H1 (cell line): ENCODE data around the gene PAX3. TPM values are rescaled to one million over a fixed set of nuclear protein-coding genes. Genes with fewer than 3 reads are reported as not detected.

ENCODE experiments used
- CTCF ChIA-PET: fragments of 300-600 bp; sonication (Branson Sonifier 250); formaldehyde crosslinking; loops from one replicate; lab custom pipeline; 2021; ENCODE audit not compliant: partially characterized antibody; lab: Charles Lee
- POLR2A ChIA-PET: fragments of 300-600 bp; sonication (Branson Sonifier 250); formaldehyde crosslinking; loops from one replicate; lab custom pipeline; 2021; ENCODE audit warnings: inconsistent platforms; ENCODE audit not compliant: partially characterized antibody; lab: Charles Lee
- DNase-seq, 2 experiments: peaks; one replicate each; pipeline versions ENCODE4 v3.0.0 to v3.0.0-alpha.2; 2010 to 2022; ENCODE audit warnings: low spot score in 2 of 2, low read depth in 1 of 2, mixed read lengths in 1 of 2
- FAIRE-seq: peaks from 2 replicates; lab custom pipeline; 2011; peaks lifted over from hg19 to GRCh38; lab: Jason Lieb, UNC
- H2AFZ ChIP-seq: 2 replicates; pipeline ENCODE4 v1.8.1; 2012; ENCODE audit warnings: low read length, inconsistent platforms
- H2AK5ac ChIP-seq: 2 replicates; pipeline ENCODE4 v1.6.1; 2013; ENCODE audit warnings: low read depth, low read length
- H2BK120ac ChIP-seq: replicated peaks from 2 replicates; pipeline ENCODE3; 2013; ENCODE audit warnings: low read depth, low read length, inconsistent platforms
- H2BK12ac ChIP-seq: 2 replicates; pipeline ENCODE4 v1.6.1; 2013; ENCODE audit warnings: low read depth, low read length
- H2BK15ac ChIP-seq: 2 replicates; pipeline ENCODE4 v1.6.1; 2013; ENCODE audit warnings: low read length
- H2BK20ac ChIP-seq: 2 replicates; pipeline ENCODE4 v1.6.1; 2013; ENCODE audit warnings: low read length
- H2BK5ac ChIP-seq: 2 replicates; pipeline ENCODE4 v1.6.1; 2013; ENCODE audit warnings: low read depth, low read length
- H3K14ac ChIP-seq: 2 replicates; pipeline ENCODE4 v1.6.1; 2013; ENCODE audit warnings: inconsistent platforms; ENCODE audit not compliant: insufficient read length
- H3K18ac ChIP-seq: 2 replicates; pipeline ENCODE4 v1.6.1; 2013; ENCODE audit warnings: low read length; ENCODE audit errors: extremely low read depth
- H3K23ac ChIP-seq: 2 replicates; pipeline ENCODE4 v1.6.1; 2013; ENCODE audit warnings: inconsistent platforms; ENCODE audit not compliant: insufficient read length
- H3K23me2 ChIP-seq: 2 replicates; pipeline ENCODE4 v1.6.1; 2013; ENCODE audit warnings: low read depth, low read length
- H3K27ac ChIP-seq: 2 replicates; pipeline ENCODE4 v1.6.1; 2011; ENCODE audit warnings: low read depth, low read length, inconsistent platforms
- H3K27me3 ChIP-seq, 4 experiments: replicated peaks in 1 of 4; 1 replicate in 1 of 4; 2 replicates in 3 of 4; pipeline versions ENCODE4 v1.6.1 to v1.8.1; 2011 to 2013; ENCODE audit warnings: low read length in 3 of 4, mild to moderate bottlenecking in 3 of 4, inconsistent platforms in 2 of 4, mixed read lengths in 2 of 4, moderate library complexity in 1 of 4; ENCODE audit not compliant: control insufficient read depth in 3 of 4, insufficient read depth in 3 of 4; ENCODE audit errors: extremely low read depth in 1 of 4
- H3K36me3 ChIP-seq, 4 experiments: 2 replicates each; pipeline versions ENCODE4 v1.6.1 to v1.8.1; 2011 to 2013; ENCODE audit warnings: mild to moderate bottlenecking in 4 of 4, low read length in 3 of 4, moderate library complexity in 2 of 4, control low read depth in 1 of 4, inconsistent platforms in 1 of 4; ENCODE audit not compliant: insufficient read depth in 4 of 4, control insufficient read depth in 2 of 4
- H3K4ac ChIP-seq: replicated peaks from 2 replicates; pipeline ENCODE3; 2013; ENCODE audit warnings: low read length, low read depth, mixed read lengths, inconsistent platforms; ENCODE audit not compliant: insufficient read length
- H3K4me1 ChIP-seq, 4 experiments: replicated peaks in 1 of 4; 1 replicate in 1 of 4; 2 replicates in 3 of 4; pipeline versions ENCODE4 v1.6.1 to v1.8.1; 2011 to 2013; ENCODE audit warnings: low read length in 3 of 4, inconsistent platforms in 2 of 4, mixed read lengths in 1 of 4; ENCODE audit not compliant: insufficient read depth in 4 of 4, control insufficient read depth in 3 of 4
- H3K4me2 ChIP-seq, 2 experiments: 2 replicates each; pipeline versions ENCODE4 v1.6.1 to v1.8.1; 2011 to 2013; ENCODE audit warnings: low read depth in 2 of 2, low read length in 2 of 2, control low read depth in 1 of 2, inconsistent platforms in 1 of 2, mild to moderate bottlenecking in 1 of 2; ENCODE audit not compliant: insufficient read depth in 1 of 2
- H3K4me3 ChIP-seq, 4 experiments: fragments of 200-600, 300-600 bp in 1 of 4; sonication (generic), shearing (Covaris generic), sonication (Bioruptor Twin) in 1 of 4; 2 replicates each; pipeline versions ENCODE4 v1.5.1 to v1.8.1; 2011 to 2016; ENCODE audit warnings: low read length in 4 of 4, low read depth in 3 of 4, control low read depth in 2 of 4, inconsistent platforms in 2 of 4, mild to moderate bottlenecking in 2 of 4, mixed read lengths in 1 of 4, moderate library complexity in 1 of 4; ENCODE audit not compliant: insufficient read depth in 2 of 4; ENCODE audit errors: extremely low read depth in 1 of 4
- H3K56ac ChIP-seq: replicated peaks from 2 replicates; pipeline ENCODE3; 2013; ENCODE audit warnings: low read depth, mild to moderate bottlenecking, mixed read lengths, low read length, inconsistent platforms; ENCODE audit not compliant: insufficient read length
- H3K79me1 ChIP-seq: 2 replicates; pipeline ENCODE4 v1.6.1; 2013; ENCODE audit warnings: low read depth, low read length, control low read depth
- H3K79me2 ChIP-seq, 2 experiments: 2 replicates each; pipeline versions ENCODE4 v1.6.1 to v1.8.1; 2012 to 2013; ENCODE audit warnings: low read length in 2 of 2, mild to moderate bottlenecking in 2 of 2, inconsistent platforms in 1 of 2; ENCODE audit not compliant: insufficient read depth in 2 of 2, control insufficient read depth in 1 of 2
- H3K9ac ChIP-seq, 4 experiments: replicated peaks in 1 of 4; 1 replicate in 1 of 4; 2 replicates in 3 of 4; pipeline versions ENCODE4 v1.6.1 to v1.8.1; 2011 to 2013; ENCODE audit warnings: low read depth in 3 of 4, low read length in 3 of 4, control low read depth in 2 of 4, mild to moderate bottlenecking in 2 of 4, moderate library complexity in 2 of 4, inconsistent platforms in 1 of 4; ENCODE audit errors: extremely low read depth in 1 of 4
- H3K9me3 ChIP-seq, 2 experiments: 2 replicates each; pipeline versions ENCODE4 v1.6.1 to v1.8.1; 2012 to 2013; ENCODE audit warnings: mild to moderate bottlenecking in 2 of 2, moderate library complexity in 2 of 2, control low read depth in 1 of 2, inconsistent platforms in 1 of 2, low read depth in 1 of 2, low read length in 1 of 2, mixed read lengths in 1 of 2; ENCODE audit not compliant: insufficient read depth in 2 of 2
- H4K20me1 ChIP-seq, 2 experiments: replicated peaks in 1 of 2; 2 replicates each; pipeline versions ENCODE3 to v1.8.1; 2011 to 2013; ENCODE audit warnings: inconsistent platforms in 2 of 2, low read length in 2 of 2, mild to moderate bottlenecking in 1 of 2; ENCODE audit not compliant: insufficient read depth in 2 of 2, control insufficient read depth in 1 of 2
- H4K5ac ChIP-seq: 2 replicates; pipeline ENCODE4 v1.6.1; 2013; ENCODE audit warnings: low read length, low read depth, mixed read lengths, inconsistent platforms; ENCODE audit not compliant: insufficient read length
- H4K8ac ChIP-seq: 2 replicates; pipeline ENCODE4 v1.8.0; 2013; ENCODE audit warnings: mild to moderate bottlenecking, moderate library complexity, low read length, inconsistent platforms; ENCODE audit not compliant: insufficient read depth; ENCODE audit errors: extremely low read depth
- H4K91ac ChIP-seq: replicated peaks from 2 replicates; pipeline ENCODE3; 2013; ENCODE audit warnings: low read length, mixed read lengths, inconsistent platforms; ENCODE audit not compliant: insufficient read length
- BCL11A ChIP-seq, 2 experiments: IDR thresholded peaks; one replicate each; pipeline ENCODE4 v1.6.1; 2011; ENCODE audit warnings: low read depth in 2 of 2, low read length in 2 of 2, mild to moderate bottlenecking in 2 of 2
- BRCA1 ChIP-seq: IDR thresholded peaks from 2 replicates; pipeline ENCODE4 v1.6.1; 2012; ENCODE audit warnings: low read depth, low read length, improper control_type of control experiment
- JUND ChIP-seq: IDR thresholded peaks from 2 replicates; pipeline ENCODE4 v1.6.1; 2011; ENCODE audit warnings: mild to moderate bottlenecking, improper control_type of control experiment, low read length
- KDM5A ChIP-seq: fragments of 200-600 bp; IDR thresholded peaks from 2 replicates; pipeline ENCODE4 v1.7.1; 2012; ENCODE audit warnings: mild to moderate bottlenecking, low read length, inconsistent platforms, mixed read lengths
- PHF8 ChIP-seq: fragments of 200-600 bp; sonication (generic); conservative IDR thresholded peaks from 2 replicates; pipeline ENCODE4 v1.7.1; 2012; ENCODE audit warnings: low read depth, mild to moderate bottlenecking, inconsistent platforms, low read length, moderate library complexity
- POLR2AphosphoS5 ChIP-seq: IDR thresholded peaks from 2 replicates; pipeline ENCODE4 v1.6.1; 2011; ENCODE audit warnings: low read depth, low read length
- RAD21 ChIP-seq, 2 experiments: IDR thresholded peaks in 1 of 2; conservative IDR thresholded peaks in 1 of 2; 2 replicates each; pipeline ENCODE4 v1.6.1; 2011; ENCODE audit warnings: low read depth in 2 of 2, low read length in 2 of 2, improper control_type of control experiment in 1 of 2, inconsistent platforms in 1 of 2, mild to moderate bottlenecking in 1 of 2, moderate library complexity in 1 of 2
- RFX5 ChIP-seq: IDR thresholded peaks from 2 replicates; pipeline ENCODE4 v1.6.1; 2011; ENCODE audit warnings: low read depth, low read length, improper control_type of control experiment, borderline replicate concordance
- SIN3A ChIP-seq, 2 experiments: IDR thresholded peaks in 1 of 2; conservative IDR thresholded peaks in 1 of 2; 2 replicates each; pipeline ENCODE4 v1.6.1; 2011 to 2012; ENCODE audit warnings: low read length in 2 of 2, improper control_type of control experiment in 1 of 2, low read depth in 1 of 2, mild to moderate bottlenecking in 1 of 2
- SP1 ChIP-seq: IDR thresholded peaks from 2 replicates; pipeline ENCODE4 v1.6.1; 2011; ENCODE audit warnings: low read depth, low read length
- SUZ12 ChIP-seq: fragments of 200-600 bp; sonication (generic); IDR thresholded peaks from 2 replicates; pipeline ENCODE4 v1.6.1; 2012; ENCODE audit warnings: mild to moderate bottlenecking, inconsistent platforms, low read length, moderate library complexity, mixed read lengths
- TAF7 ChIP-seq: optimal IDR thresholded peaks from 2 replicates; pipeline ENCODE3; 2011; ENCODE audit warnings: low read depth, mild to moderate bottlenecking, inconsistent platforms, low read length, moderate library complexity, borderline replicate concordance
- ZNF274 ChIP-seq: IDR thresholded peaks from 2 replicates; pipeline ENCODE4 v1.7.0; 2012; ENCODE audit warnings: low read length, borderline replicate concordance; ENCODE audit errors: extremely low read depth
- WGBS, 2 experiments: shearing (Covaris generic) in 1 of 2; methylation state at CpG; one replicate each; pipeline versions ENCODE4 v1.1.6 to v1.1.7; 2013 to 2015; ENCODE audit warnings: low lambda C conversion rate in 2 of 2, mixed read lengths in 2 of 2, inconsistent platforms in 1 of 2, low coverage in 1 of 2, missing lambda C conversion rate in 1 of 2; ENCODE audit not compliant: insufficient replicate concordance in 2 of 2, insufficient coverage in 1 of 2, insufficient read length in 1 of 2; ENCODE audit errors: extremely low coverage in 1 of 2, missing lambda C conversion rate in 1 of 2; 5-methylcytosine and 5-hydroxymethylcytosine counted together
- polyA plus RNA-seq, 7 experiments: library from polyadenylated mRNA; depleted of rRNA in 3 of 7; stranded (reverse) in 5 of 7; unstranded in 2 of 7; fragments of >200 nt in 5 of 7; fragments of 200-250 nt in 2 of 7; gene quantifications; 1 replicate in 5 of 7; 2 replicates in 1 of 7; 4 replicates in 1 of 7; pipeline versions ENCODE4 v1.2.1 to v1.2.3, GENCODE V29; 2011 to 2013; ENCODE audit warnings: missing spikeins in 2 of 7, mixed read lengths in 2 of 7
- total RNA-seq: library from RNA; stranded (reverse); fragmentation: NEBNext Ultra II Directional; extraction: Animal tissue kit (Norgen Biotek cat#: 25700); gene quantifications from 2 replicates; pipeline ENCODE4 v1.2.1, GENCODE V29; 2021
- TF ChIP-seq, protein P1 (sequence below): IDR thresholded peaks from 2 replicates; pipeline ENCODE4 v1.6.1; 2012; ENCODE audit warnings: inconsistent platforms

Gene PAX3
- total and polyA plus RNA-seq, 2 of the 8 experiments (the other 6 are each of a cell fraction or from before 2014, with no cell fraction given): 0.33 TPM; not detected in 1

DNA sequence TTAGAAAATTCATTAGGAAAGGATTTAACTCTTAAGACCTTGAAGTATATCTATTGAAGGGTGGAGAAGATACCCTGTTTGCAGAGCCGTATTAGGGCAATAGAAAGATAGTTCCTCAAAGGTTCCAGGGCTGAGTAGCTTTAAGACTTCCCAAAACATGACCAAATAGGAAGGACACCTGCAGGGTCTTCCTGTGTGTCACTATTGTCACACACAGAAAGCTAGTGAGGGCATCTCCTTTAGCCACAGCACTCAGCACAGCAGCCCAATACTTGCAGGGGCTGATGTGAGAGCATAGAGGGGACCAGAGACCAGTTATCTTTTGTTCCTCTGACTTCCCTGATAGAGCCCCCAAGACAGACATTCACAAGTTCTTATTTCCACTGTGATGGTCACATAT is 93.7 kb downstream of the PAX3 start:
- FAIRE-seq (no peak), DNase-seq (no peak)
- Histone ChIP-seq H3K9me3 (no peaks in the 10 kb centered on the region), H3K79me2 (no peaks in the 10 kb centered on the region), H3K4me3 (no peak overlapping the region), H3K56ac (no peak overlapping the region), H3K23me2 (no peaks in the 10 kb centered on the region), H2BK20ac (no peak overlapping the region), H4K91ac (no peak overlapping the region), H4K5ac (no peak overlapping the region), H3K27ac (no peak overlapping the region), H3K14ac (no peak overlapping the region), H2BK15ac (no peak overlapping the region), H3K4ac (no peak overlapping the region), H3K18ac (no peak overlapping the region), H3K9ac (no peak overlapping the region), H2AK5ac (no peak overlapping the region), H3K79me1 (no peaks in the 10 kb centered on the region), H2AFZ (no peak overlapping the region), H3K23ac (no peak overlapping the region), H2BK5ac (no peak overlapping the region), H2BK12ac (no peak overlapping the region), H3K36me3 (no peaks in the 10 kb centered on the region), H2BK120ac (no peak overlapping the region), H3K27me3 (peaks cover 0 to 1% (median 0%) of the 10 kb centered on the region in 4 experiments; a peak in 1 of 7 replicates), H3K4me2 (no peak overlapping the region), H3K4me1 (peaks cover 0 to 5% (median 2%) of the 10 kb centered on the region in 4 experiments; a peak in 1 of 7 replicates), H4K20me1 (no peaks in the 10 kb centered on the region), H4K8ac (no peak overlapping the region)
- WGBS, 2 experiments: 83% methylated on average over 1 of the region's 1 CpG; no CpG with 5 or more reads in 1 of the 2 experiments
- ChIA-PET CTCF (interaction anchor here (1.2 kb wide), 1 partner anchor 14 kb away, joined by 3 read pairs; no protein-coding TSS in a partner anchor), POLR2A (no interaction called here)
- TF ChIP-seq KDM5A: no peak
- TF ChIP-seq RAD21 (IDR thresholded peaks at IDR 0.05 in 1 of 2, conservative IDR thresholded peaks at IDR 0.05 in 1 of 2; ENCODE audit: low read depth in 2 of 2, low read length in 2 of 2): no peak
- no peak for TF ChIP-seq SP1
- TF ChIP-seq SIN3A (conservative IDR thresholded peaks at IDR 0.05 in 1 of 2, IDR thresholded peaks at IDR 0.05 in 1 of 2; ENCODE audit: low read depth in 1 of 2, low read length in 2 of 2): no peak
- no peak for TF ChIP-seq JUND
- no peak for TF ChIP-seq TAF7
- TF ChIP-seq, protein P1, sequence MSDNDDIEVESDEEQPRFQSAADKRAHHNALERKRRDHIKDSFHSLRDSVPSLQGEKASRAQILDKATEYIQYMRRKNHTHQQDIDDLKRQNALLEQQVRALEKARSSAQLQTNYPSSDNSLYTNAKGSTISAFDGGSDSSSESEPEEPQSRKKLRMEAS: no peak
- no peak for TF ChIP-seq PHF8
- TF ChIP-seq POLR2AphosphoS5: no peak
- no peak for TF ChIP-seq SUZ12
- no peak for TF ChIP-seq RFX5
- TF ChIP-seq BRCA1: no peak
- TF ChIP-seq ZNF274: no peak
- no peak for TF ChIP-seq BCL11A (IDR thresholded peaks at IDR 0.05; ENCODE audit: low read depth in 2 of 2, low read length in 2 of 2)
